GM19324 (cell line): ENCODE data around the gene AJAP1.
"Not testable (repeated sequence)": the region's sequence is repeated elsewhere in the genome, so short reads cannot be mapped to it uniquely, and the experiment has no call there.

ENCODE experiments used
- ATAC-seq: cut with Tn5 transposase; IDR thresholded peaks from one replicate; pipeline ENCODE4 v1.9.1; 2021; ENCODE audit warnings: mild to moderate bottlenecking, moderate library complexity; ENCODE audit not compliant: unreplicated experiment, low FRiP score

AJAP1 gene

GRCh38 chr1:4653796-4654725 is at the start of gene AJAP1:
TSS of gene AJAP1 (plus strand) at chr1:4654609. CDS start at chr1:4655426, 817 bp downstream.
- no peak for ATAC-seq

- no peak for ATAC-seq
Measured at GRCh38 chr1:4605158-4605557, 49.3 kb upstream of the AJAP1 start.

GRCh38 chr1:4611563-4612341 is 42.7 kb upstream of the AJAP1 start:
- ATAC-seq: no peak

- no peak for ATAC-seq
Measured at GRCh38 chr1:4612991-4613390, 41.4 kb upstream of the AJAP1 start.

GRCh38 chr1:4613606-4614370 is 40.6 kb upstream of the AJAP1 start:
- ATAC-seq: no peak

- ATAC-seq: no peak
Measured at GRCh38 chr1:4614371-4615137, 39.9 kb upstream of the AJAP1 start.

GRCh38 chr1:4615138-4615470 is 39.3 kb upstream of the AJAP1 start:
- ATAC-seq: no peak

GRCh38 chr1:4615501-4615900 is 38.9 kb upstream of the AJAP1 start:
- ATAC-seq: no peak

- no peak for ATAC-seq
Measured at GRCh38 chr1:4616831-4617465, 37.5 kb upstream of the AJAP1 start.

- no peak for ATAC-seq
Measured at GRCh38 chr1:4617506-4617905, 36.9 kb upstream of the AJAP1 start.

GRCh38 chr1:4618827-4619226 is 35.6 kb upstream of the AJAP1 start:
- ATAC-seq: not testable (repeated sequence)

- no peak for ATAC-seq
Measured at GRCh38 chr1:4621646-4622045, 32.8 kb upstream of the AJAP1 start.

- no peak for ATAC-seq
Measured at GRCh38 chr1:4622821-4623220, 31.6 kb upstream of the AJAP1 start.

GRCh38 chr1:4624141-4624715 is 30.2 kb upstream of the AJAP1 start:
- ATAC-seq: no peak

- no peak for ATAC-seq
Measured at GRCh38 chr1:4624801-4625200, 29.6 kb upstream of the AJAP1 start.

GRCh38 chr1:4626061-4626460 is 28.3 kb upstream of the AJAP1 start:
- ATAC-seq: no peak

GRCh38 chr1:4626560-4627319 is 27.7 kb upstream of the AJAP1 start:
- ATAC-seq: no peak

GRCh38 chr1:4627353-4627752 is 27.1 kb upstream of the AJAP1 start:
- ATAC-seq: no peak

GRCh38 chr1:4628992-4629391 is 25.4 kb upstream of the AJAP1 start:
- no peak for ATAC-seq
